Lower lobe of right lung (tissue), 2 donors: ENCODE data around the gene OBSCN. TPM values are rescaled to one million over a fixed set of nuclear protein-coding genes. Genes with fewer than 3 reads are reported as not detected.

ENCODE experiments used
- ATAC-seq, 2 donors: fragments of 200-7000 bp; cut with Tn5 transposase; one replicate each; pipeline ENCODE4 v1.9.1; 2020 to 2022; ENCODE audit warnings: mild to moderate bottlenecking in 2 of 2, moderate library complexity in 2 of 2
- DNase-seq: peaks from one replicate; pipeline ENCODE4 v3.0.0-alpha.2; 2020
- H3K27ac ChIP-seq: fragments of 200-600 bp; one replicate; pipeline ENCODE4 v1.8.0; 2022
- H3K27me3 ChIP-seq: fragments of 200-600 bp; one replicate; pipeline ENCODE4 v1.8.0; 2022; ENCODE audit warnings: low read depth
- H3K36me3 ChIP-seq: fragments of 200-600 bp; one replicate; pipeline ENCODE4 v1.8.0; 2022; ENCODE audit warnings: mild to moderate bottlenecking
- H3K4me1 ChIP-seq: fragments of 200-600 bp; one replicate; pipeline ENCODE4 v1.8.0; 2022
- H3K4me3 ChIP-seq: fragments of 200-600 bp; one replicate; pipeline ENCODE4 v1.8.0; 2022; ENCODE audit warnings: mild to moderate bottlenecking
- H3K9me3 ChIP-seq: fragments of 200-600 bp; one replicate; pipeline ENCODE4 v1.8.0; 2022
- intact Hi-C: fragments of 100-400 bp; cut with DNase I; formaldehyde crosslinking; loops from one replicate; pipeline ENCODE4 v1.11.0; 2022
- total RNA-seq: library from RNA; stranded (reverse); fragmentation: NEBNext Ultra II Directional; extraction: Animal tissue kit (Norgen Biotek cat#: 25700); gene quantifications from one replicate; pipeline ENCODE4 v1.2.1, GENCODE V29; 2021
- TF ChIP-seq, protein P1 (sequence below): fragments of 200-600 bp; IDR thresholded peaks from one replicate; pipeline ENCODE4 v1.8.0; 2022; ENCODE audit warnings: antibody characterized with exemption, mild to moderate bottlenecking
- donor health status: DM: no; HTN: yes; CAD: no; lungs with severe emphysema.

OBSCN gene
- total RNA-seq, 1 donor from 2014 or later = 35.6 TPM

DNA sequence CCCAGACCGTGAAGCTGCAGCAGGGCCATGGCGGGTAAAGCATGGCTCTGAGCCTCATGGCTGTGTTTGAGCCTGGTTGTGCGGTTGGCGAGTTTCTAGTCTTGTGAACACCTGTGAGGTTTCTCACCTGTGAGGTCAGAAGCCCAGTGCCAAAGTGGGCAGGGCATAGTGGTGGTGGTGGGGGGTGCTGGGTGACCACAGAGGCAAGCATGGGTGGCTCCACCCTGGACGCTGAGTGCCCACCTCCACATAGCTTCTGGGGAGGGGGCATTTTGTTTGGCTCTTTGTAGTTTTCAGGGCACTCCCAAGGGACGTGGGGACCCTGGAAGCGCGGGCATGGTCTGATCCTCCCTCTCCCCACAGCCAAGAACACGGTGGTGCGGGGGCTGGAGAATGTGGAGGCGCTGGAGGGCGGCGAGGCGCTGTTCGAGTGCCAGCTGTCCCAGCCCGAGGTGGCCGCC, 107.7 kb downstream of the OBSCN start:
- TF ChIP-seq, protein P1, sequence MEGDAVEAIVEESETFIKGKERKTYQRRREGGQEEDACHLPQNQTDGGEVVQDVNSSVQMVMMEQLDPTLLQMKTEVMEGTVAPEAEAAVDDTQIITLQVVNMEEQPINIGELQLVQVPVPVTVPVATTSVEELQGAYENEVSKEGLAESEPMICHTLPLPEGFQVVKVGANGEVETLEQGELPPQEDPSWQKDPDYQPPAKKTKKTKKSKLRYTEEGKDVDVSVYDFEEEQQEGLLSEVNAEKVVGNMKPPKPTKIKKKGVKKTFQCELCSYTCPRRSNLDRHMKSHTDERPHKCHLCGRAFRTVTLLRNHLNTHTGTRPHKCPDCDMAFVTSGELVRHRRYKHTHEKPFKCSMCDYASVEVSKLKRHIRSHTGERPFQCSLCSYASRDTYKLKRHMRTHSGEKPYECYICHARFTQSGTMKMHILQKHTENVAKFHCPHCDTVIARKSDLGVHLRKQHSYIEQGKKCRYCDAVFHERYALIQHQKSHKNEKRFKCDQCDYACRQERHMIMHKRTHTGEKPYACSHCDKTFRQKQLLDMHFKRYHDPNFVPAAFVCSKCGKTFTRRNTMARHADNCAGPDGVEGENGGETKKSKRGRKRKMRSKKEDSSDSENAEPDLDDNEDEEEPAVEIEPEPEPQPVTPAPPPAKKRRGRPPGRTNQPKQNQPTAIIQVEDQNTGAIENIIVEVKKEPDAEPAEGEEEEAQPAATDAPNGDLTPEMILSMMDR = no peak
- H3K4me3 ChIP-seq = no peak overlapping the region
- DNase-seq (peak; percentile 25), ATAC-seq (no peak)
- H3K9me3 ChIP-seq = no peaks in the 10 kb centered on the region
- no peaks in the 10 kb centered on the region for H3K27me3 ChIP-seq
- peaks cover 25% of the 10 kb centered on the region for H3K36me3 ChIP-seq
- H3K27ac ChIP-seq = no peak overlapping the region
- intact Hi-C loops = no loop called here
- H3K4me1 ChIP-seq = no peaks in the 10 kb centered on the region

DNA sequence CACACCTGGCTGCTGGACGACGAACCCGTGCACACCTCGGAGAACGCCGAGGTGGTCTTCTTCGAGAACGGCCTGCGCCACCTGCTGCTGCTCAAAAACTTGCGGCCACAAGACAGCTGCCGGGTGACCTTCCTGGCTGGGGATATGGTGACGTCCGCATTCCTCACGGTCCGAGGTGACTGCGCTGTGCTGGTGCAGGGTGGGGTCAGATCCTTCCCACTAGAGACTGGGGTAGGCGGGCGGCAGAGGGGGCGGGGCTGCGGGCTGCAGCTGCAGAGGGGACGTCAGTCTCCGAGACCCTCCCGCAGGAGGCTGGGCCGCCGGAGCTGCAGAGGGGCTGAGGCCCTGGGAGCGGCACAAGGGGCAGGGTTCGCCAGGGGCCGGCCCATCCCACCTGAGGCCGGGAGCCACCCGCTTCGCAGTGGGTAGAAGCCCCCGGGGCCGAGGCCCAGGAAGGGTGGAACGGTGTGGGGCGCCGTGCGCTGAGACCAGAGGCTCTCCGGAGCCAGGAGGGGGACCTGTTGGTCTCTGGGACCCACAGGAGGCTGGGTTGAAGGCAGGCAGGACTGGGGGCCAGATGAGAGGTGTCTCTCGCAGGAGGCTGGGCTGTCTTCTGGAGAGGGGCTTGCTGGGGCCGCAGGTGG, 108.2 kb downstream of the OBSCN start:
- H3K27me3 ChIP-seq = no peaks in the 10 kb centered on the region
- peaks cover 30% of the 10 kb centered on the region for H3K36me3 ChIP-seq
- no peak overlapping the region for H3K4me3 ChIP-seq
- DNase-seq (peak; percentile 39), ATAC-seq (no peak)
- no peak overlapping the region for H3K27ac ChIP-seq
- intact Hi-C loops = no loop called here
- H3K4me1 ChIP-seq = no peaks in the 10 kb centered on the region
- TF ChIP-seq, protein P1 = no peak
- no peaks in the 10 kb centered on the region for H3K9me3 ChIP-seq

DNA sequence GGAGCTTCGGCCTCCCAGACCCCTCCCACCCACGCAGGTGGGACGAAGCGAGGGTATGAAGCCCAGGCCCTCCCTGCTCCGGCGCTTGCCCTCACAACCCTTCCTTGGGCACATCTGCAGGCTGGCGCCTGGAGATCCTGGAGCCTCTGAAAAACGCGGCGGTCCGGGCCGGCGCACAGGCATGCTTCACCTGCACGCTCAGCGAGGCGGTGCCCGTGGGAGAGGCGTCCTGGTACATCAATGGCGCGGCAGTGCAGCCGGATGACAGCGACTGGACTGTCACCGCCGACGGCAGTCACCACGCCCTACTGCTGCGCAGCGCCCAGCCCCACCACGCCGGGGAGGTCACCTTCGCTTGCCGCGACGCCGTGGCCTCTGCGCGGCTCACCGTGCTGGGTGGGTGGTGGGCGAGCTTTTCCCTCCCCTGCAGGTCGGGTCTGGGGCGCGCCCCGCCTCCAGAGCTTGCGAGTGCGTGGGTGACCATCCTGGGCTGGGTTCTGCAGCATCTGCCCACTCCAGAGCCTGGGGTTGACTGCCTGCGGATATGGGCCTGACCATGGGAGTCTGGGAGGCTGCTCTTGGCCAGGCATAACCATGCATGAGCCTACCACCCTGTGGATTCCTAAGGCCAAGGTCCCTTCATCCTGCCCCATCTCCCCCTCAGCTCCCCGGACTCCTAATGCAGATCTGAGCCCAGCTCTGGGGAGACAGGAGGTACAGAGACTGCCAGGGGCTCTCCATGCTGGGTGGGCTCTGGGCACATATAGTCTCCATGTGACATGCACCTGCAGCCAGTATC, 108.9 kb downstream of the OBSCN start:
- Histone ChIP-seq H3K4me1 (no peaks in the 10 kb centered on the region), H3K27me3 (no peaks in the 10 kb centered on the region), H3K9me3 (no peaks in the 10 kb centered on the region), H3K4me3 (no peak overlapping the region), H3K36me3 (peaks cover 36% of the 10 kb centered on the region), H3K27ac (no peak overlapping the region)
- DNase-seq = peak; percentile 40
- ATAC-seq = no peak
- intact Hi-C loops = no loop called here
- TF ChIP-seq, protein P1 = no peak

DNA sequence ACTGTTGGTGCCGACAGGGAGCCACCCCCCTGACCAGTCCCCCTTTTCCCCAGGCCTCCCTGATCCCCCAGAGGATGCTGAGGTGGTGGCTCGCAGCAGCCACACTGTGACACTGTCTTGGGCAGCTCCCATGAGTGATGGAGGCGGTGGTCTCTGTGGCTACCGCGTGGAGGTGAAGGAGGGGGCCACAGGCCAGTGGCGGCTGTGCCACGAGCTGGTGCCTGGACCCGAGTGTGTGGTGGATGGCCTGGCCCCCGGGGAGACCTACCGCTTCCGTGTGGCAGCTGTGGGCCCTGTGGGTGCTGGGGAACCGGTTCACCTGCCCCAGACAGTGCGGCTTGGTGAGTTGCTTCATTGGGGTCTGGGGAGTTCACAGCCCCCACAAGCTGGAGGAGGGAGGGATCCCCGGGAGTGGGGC, 109.6 kb downstream of the OBSCN start:
- DNase-seq = peak; percentile 31
- TF ChIP-seq, protein P1 = no peak
- intact Hi-C loops = no loop called here

DNA sequence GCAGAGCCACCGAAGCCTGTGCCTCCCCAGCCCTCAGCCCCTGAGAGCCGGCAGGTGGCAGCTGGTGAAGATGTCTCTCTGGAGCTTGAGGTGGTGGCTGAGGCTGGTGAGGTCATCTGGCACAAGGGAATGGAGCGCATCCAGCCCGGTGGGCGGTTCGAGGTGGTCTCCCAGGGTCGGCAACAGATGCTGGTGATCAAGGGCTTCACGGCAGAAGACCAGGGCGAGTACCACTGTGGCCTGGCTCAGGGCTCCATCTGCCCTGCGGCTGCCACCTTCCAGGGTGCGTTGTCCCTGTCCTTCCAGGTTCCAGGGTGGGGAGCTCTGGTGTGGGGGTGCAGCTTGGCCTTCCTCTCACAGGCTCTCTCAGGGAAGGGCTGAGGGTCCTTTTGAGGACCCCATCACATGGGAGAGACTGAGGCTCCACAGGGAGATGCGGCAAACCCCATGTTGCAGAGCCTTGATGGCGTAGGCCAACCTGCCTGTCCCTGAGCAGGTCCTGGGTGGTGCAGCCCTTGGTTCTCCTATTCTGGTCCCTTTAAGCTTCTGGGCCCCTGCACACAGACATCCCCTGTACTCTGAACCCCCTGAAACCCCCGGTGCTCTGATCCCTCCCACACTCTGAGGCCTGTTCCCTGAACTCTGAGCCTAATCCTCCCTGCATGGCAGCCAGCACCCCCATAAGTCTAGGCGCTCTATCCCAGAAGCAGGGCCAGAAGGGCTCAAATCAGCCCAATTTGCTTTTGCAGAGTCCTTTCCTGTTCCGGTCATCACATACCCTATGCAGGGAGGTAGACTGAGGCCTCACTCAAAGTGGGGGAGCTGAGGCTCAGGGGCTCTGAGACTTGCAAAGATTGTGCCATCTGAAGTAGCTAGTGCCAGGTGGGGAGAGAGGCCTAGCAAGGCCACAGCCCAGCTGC, 110.3 kb downstream of the OBSCN start:
- TF ChIP-seq, protein P1 = no peak
- ATAC-seq = no peak
- Histone ChIP-seq H3K27ac (no peak overlapping the region), H3K27me3 (no peaks in the 10 kb centered on the region), H3K36me3 (peaks cover 46% of the 10 kb centered on the region), H3K9me3 (no peaks in the 10 kb centered on the region), H3K4me3 (no peak overlapping the region), H3K4me1 (no peaks in the 10 kb centered on the region)
- DNase-seq = peak; percentile 30
- intact Hi-C loops = no loop called here

More for the DNA sequence above, 109.6 kb downstream of the OBSCN start:
- Histone ChIP-seq H3K27ac (no peak overlapping the region), H3K36me3 (peaks cover 43% of the 10 kb centered on the region), H3K27me3 (no peaks in the 10 kb centered on the region), H3K4me1 (no peaks in the 10 kb centered on the region), H3K4me3 (no peak overlapping the region), H3K9me3 (no peaks in the 10 kb centered on the region)
- no peak for ATAC-seq
